Muscle layer of colon (tissue), 2 donors: ENCODE data around the gene ITGB6.

Source experiments
- H3K27ac ChIP-seq: one replicate; pipeline ENCODE4 v1.7.0; 2013; ENCODE audit warnings: low read depth, mild to moderate bottlenecking, low read length, moderate library complexity
- H3K27me3 ChIP-seq, 2 donors: one replicate each; pipeline ENCODE4 v1.7.0; 2013; ENCODE audit warnings: low read length in 2 of 2, mild to moderate bottlenecking in 2 of 2; ENCODE audit not compliant: insufficient read depth in 2 of 2, control insufficient read depth in 1 of 2
- H3K36me3 ChIP-seq: one replicate; pipeline ENCODE4 v1.7.0; 2013; ENCODE audit warnings: mild to moderate bottlenecking, low read length; ENCODE audit not compliant: insufficient read depth
- H3K4me1 ChIP-seq: one replicate; pipeline ENCODE4 v1.7.0; 2013; ENCODE audit warnings: mild to moderate bottlenecking, low read length; ENCODE audit not compliant: insufficient read depth
- H3K4me3 ChIP-seq, 2 donors: one replicate each; pipeline ENCODE4 v1.7.0; 2013; ENCODE audit warnings: low read length in 2 of 2, low read depth in 1 of 2, mild to moderate bottlenecking in 1 of 2, moderate library complexity in 1 of 2
- H3K9ac ChIP-seq: one replicate; pipeline ENCODE4 v1.7.0; 2013; ENCODE audit warnings: low read length
- H3K9me3 ChIP-seq: one replicate; pipeline ENCODE4 v1.7.0; 2013; ENCODE audit warnings: mild to moderate bottlenecking, low read length
- donor health status: abdominal sarcoma.
- donor health status: Adenocarcinoma of cecum.

Gene ITGB6

GRCh38 chr2:160199683-160200389 lies at the start of gene ITGB6:
Gene ITGB6, minus strand, starts transcription at chr2:160200272. Its CDS starts 209 bp downstream, at chr2:160200063.
- Histone ChIP-seq H3K4me3 (no peak within 1 kb of the TSS), H3K9ac (no peak within 1 kb of the TSS), H3K4me1 (no peaks in the 10 kb centered on the region), H3K36me3 (no peaks in the 10 kb centered on the region), H3K27me3 (no peaks in the 10 kb centered on the region), H3K9me3 (no peaks in the 10 kb centered on the region), H3K27ac (no peak within 1 kb of the TSS)

- Histone ChIP-seq H3K27ac (no peak overlapping the region), H3K4me1 (peaks cover 18% of the 10 kb centered on the region), H3K9me3 (no peaks in the 10 kb centered on the region), H3K9ac (no peak overlapping the region), H3K36me3 (no peaks in the 10 kb centered on the region), H3K27me3 (no peaks in the 10 kb centered on the region), H3K4me3 (no peak overlapping the region)
These were observed 47.4 kb upstream of the ITGB6 start for GRCh38 chr2:160247296-160248035.

GRCh38 chr2:160246356-160246755 lies 46.3 kb upstream of the ITGB6 start:
- H3K36me3 ChIP-seq: no peaks in the 10 kb centered on the region
- H3K27me3 ChIP-seq: no peaks in the 10 kb centered on the region
- H3K27ac ChIP-seq: no peak overlapping the region
- H3K4me1 ChIP-seq: peaks cover 19% of the 10 kb centered on the region
- H3K4me3 ChIP-seq: no peak overlapping the region
- no peaks in the 10 kb centered on the region for H3K9me3 ChIP-seq
- H3K9ac ChIP-seq: no peak overlapping the region

- Histone ChIP-seq H3K27ac (no peak overlapping the region), H3K4me1 (peaks cover 19% of the 10 kb centered on the region), H3K4me3 (no peak overlapping the region), H3K27me3 (no peaks in the 10 kb centered on the region), H3K9ac (no peak overlapping the region), H3K36me3 (no peaks in the 10 kb centered on the region), H3K9me3 (no peaks in the 10 kb centered on the region)
These were observed 45.6 kb upstream of the ITGB6 start for GRCh38 chr2:160245614-160246155.

- peaks cover 19% of the 10 kb centered on the region for H3K4me1 ChIP-seq
- no peak overlapping the region for H3K4me3 ChIP-seq
- H3K36me3 ChIP-seq: no peaks in the 10 kb centered on the region
- H3K9me3 ChIP-seq: no peaks in the 10 kb centered on the region
- no peak overlapping the region for H3K9ac ChIP-seq
- H3K27ac ChIP-seq: no peak overlapping the region
- H3K27me3 ChIP-seq: no peaks in the 10 kb centered on the region
These were observed 43.0 kb upstream of the ITGB6 start for GRCh38 chr2:160242893-160243564.

GRCh38 chr2:160241251-160242137 lies 41.4 kb upstream of the ITGB6 start:
- no peaks in the 10 kb centered on the region for H3K27me3 ChIP-seq
- H3K27ac ChIP-seq: no peak overlapping the region
- no peaks in the 10 kb centered on the region for H3K9me3 ChIP-seq
- H3K9ac ChIP-seq: no peak overlapping the region
- peaks cover 19% of the 10 kb centered on the region for H3K4me1 ChIP-seq
- H3K4me3 ChIP-seq: no peak overlapping the region
- H3K36me3 ChIP-seq: no peaks in the 10 kb centered on the region

GRCh38 chr2:160239436-160239835 lies 39.4 kb upstream of the ITGB6 start:
- no peak overlapping the region for H3K9ac ChIP-seq
- H3K27ac ChIP-seq: no peak overlapping the region
- no peaks in the 10 kb centered on the region for H3K27me3 ChIP-seq
- H3K9me3 ChIP-seq: no peaks in the 10 kb centered on the region
- no peaks in the 10 kb centered on the region for H3K36me3 ChIP-seq
- H3K4me3 ChIP-seq: no peak overlapping the region
- H3K4me1 ChIP-seq: peaks cover 19% of the 10 kb centered on the region

- Histone ChIP-seq H3K9ac (no peak overlapping the region), H3K4me1 (peaks cover 17% of the 10 kb centered on the region), H3K27me3 (no peaks in the 10 kb centered on the region), H3K27ac (no peak overlapping the region), H3K4me3 (no peak overlapping the region), H3K36me3 (no peaks in the 10 kb centered on the region), H3K9me3 (no peaks in the 10 kb centered on the region)
These were observed 38.3 kb upstream of the ITGB6 start for GRCh38 chr2:160238392-160238791.

GRCh38 chr2:160232905-160233475 lies 32.9 kb upstream of the ITGB6 start:
- no peaks in the 10 kb centered on the region for H3K4me1 ChIP-seq
- H3K27ac ChIP-seq: no peak overlapping the region
- H3K4me3 ChIP-seq: no peak overlapping the region
- no peaks in the 10 kb centered on the region for H3K9me3 ChIP-seq
- no peaks in the 10 kb centered on the region for H3K36me3 ChIP-seq
- H3K27me3 ChIP-seq: no peaks in the 10 kb centered on the region
- no peak overlapping the region for H3K9ac ChIP-seq

GRCh38 chr2:160229591-160229990 lies 29.5 kb upstream of the ITGB6 start:
- H3K9ac ChIP-seq: no peak overlapping the region
- no peaks in the 10 kb centered on the region for H3K4me1 ChIP-seq
- no peak overlapping the region for H3K4me3 ChIP-seq
- H3K27me3 ChIP-seq: no peaks in the 10 kb centered on the region
- no peak overlapping the region for H3K27ac ChIP-seq
- H3K9me3 ChIP-seq: no peaks in the 10 kb centered on the region
- no peaks in the 10 kb centered on the region for H3K36me3 ChIP-seq
